Tibial nerve (tissue), 4 donors: ENCODE data around the gene CEBPG. TPM values are rescaled to one million over a fixed set of nuclear protein-coding genes. Genes with fewer than 3 reads are reported as not detected.
A peak's percentile ranks its signal among the peaks of the same experiment; 100 is the strongest.

Source experiments
- DNase-seq, 2 donors: peaks; one replicate each; pipeline ENCODE4 v3.0.0-alpha.2; 2019; ENCODE audit warnings: low spot score in 2 of 2
- H3K27ac ChIP-seq, 4 donors: fragments of 200-600 bp; sonication (generic) in 3 of 4; one replicate each; pipeline ENCODE4 v1.5.1; 2017 to 2019; ENCODE audit warnings: mild to moderate bottlenecking in 1 of 4
- H3K27me3 ChIP-seq, 2 donors: fragments of 200-600 bp; sonication (generic) in 1 of 2; one replicate each; pipeline versions ENCODE4 v1.5.1 to v1.6.0; 2017 to 2019
- H3K36me3 ChIP-seq, 3 donors: fragments of 200-600 bp; sonication (generic); one replicate each; pipeline ENCODE4 v1.5.1; 2018 to 2019
- H3K4me1 ChIP-seq, 4 donors: fragments of 200-600 bp; sonication (generic) in 3 of 4; one replicate each; pipeline ENCODE4 v1.5.1; 2017 to 2019
- H3K4me3 ChIP-seq, 4 donors: fragments of 200-600 bp; sonication (generic) in 3 of 4; one replicate each; pipeline ENCODE4 v1.5.1; 2017 to 2019; ENCODE audit warnings: mild to moderate bottlenecking in 1 of 4, moderate library complexity in 1 of 4
- H3K9me3 ChIP-seq, 4 donors: fragments of 200-600 bp; sonication (generic) in 3 of 4; one replicate each; pipeline ENCODE4 v1.5.1; 2017 to 2019
- EP300 ChIP-seq, 2 donors: sonication (generic); formaldehyde crosslinking; IDR thresholded peaks; one replicate each; pipeline ENCODE4 v1.6.1; 2017; ENCODE audit warnings: antibody characterized with exemption in 2 of 2, mild to moderate bottlenecking in 1 of 2
- POLR2A ChIP-seq, 2 donors: fragments of 450-650 bp; IDR thresholded peaks; one replicate each; pipeline ENCODE4 v1.6.1; 2017; ENCODE audit warnings: antibody characterized with exemption in 2 of 2, mild to moderate bottlenecking in 2 of 2, moderate library complexity in 2 of 2
- WGBS, 2 donors: methylation state at CpG; one replicate each; pipeline ENCODE4 v1.1.5; 2018; 5-methylcytosine and 5-hydroxymethylcytosine counted together
- total RNA-seq, 4 donors: library from RNA; depleted of rRNA; stranded (reverse); fragments of >200 nt; gene quantifications; one replicate each; pipeline ENCODE4 v1.1.0, GENCODE V29; 2016
- TF ChIP-seq, protein P1 (sequence below), 5 experiments: fragments of 200-600 bp in 3 of 5; fragments of 450-650 bp in 2 of 5; sonication (generic) in 3 of 5; IDR thresholded peaks; one replicate each; pipeline ENCODE4 v1.5.1; 2016 to 2019; ENCODE audit warnings: antibody characterized with exemption in 5 of 5, mild to moderate bottlenecking in 3 of 5, moderate library complexity in 2 of 5

CEBPG gene
- total RNA-seq, 4 donors from 2014 or later: 15.5 to 18.6 (median 16.7) TPM

DNA sequence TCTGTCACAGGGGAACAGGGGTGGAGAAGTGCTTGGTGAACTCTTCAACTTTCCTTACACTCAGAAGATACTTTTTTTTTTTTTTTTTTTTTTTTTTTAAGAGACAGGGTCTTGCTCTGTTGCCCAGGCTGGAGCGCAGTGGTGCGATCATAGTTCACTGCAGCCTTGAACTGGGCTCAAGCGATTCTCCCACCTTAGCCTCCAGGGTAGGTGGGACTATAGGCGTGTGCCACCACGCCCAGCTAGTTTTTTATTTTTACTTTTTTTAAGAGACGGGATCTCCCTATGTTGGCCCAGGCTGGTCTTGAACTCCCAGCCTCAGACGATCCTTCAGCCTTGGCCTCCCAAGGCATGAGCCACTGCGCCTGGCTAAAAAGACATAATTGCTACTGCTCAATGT lies 11.5 kb downstream of the CEBPG start:
- Histone ChIP-seq H3K4me3 (no peak overlapping the region), H3K36me3 (peaks cover 0 to 47% (median 0%) of the 10 kb centered on the region in 3 donors), H3K9me3 (no peaks in the 10 kb centered on the region), H3K4me1 (peaks cover 0 to 36% (median 22%) of the 10 kb centered on the region in 4 donors), H3K27ac (no peak overlapping the region), H3K27me3 (no peaks in the 10 kb centered on the region)
- 94 to 98% methylated on average over 8 of the region's 8 CpGs for WGBS, 2 donors
- TF ChIP-seq POLR2A (IDR thresholded peaks at IDR 0.05): no peak
- TF ChIP-seq, protein P1, sequence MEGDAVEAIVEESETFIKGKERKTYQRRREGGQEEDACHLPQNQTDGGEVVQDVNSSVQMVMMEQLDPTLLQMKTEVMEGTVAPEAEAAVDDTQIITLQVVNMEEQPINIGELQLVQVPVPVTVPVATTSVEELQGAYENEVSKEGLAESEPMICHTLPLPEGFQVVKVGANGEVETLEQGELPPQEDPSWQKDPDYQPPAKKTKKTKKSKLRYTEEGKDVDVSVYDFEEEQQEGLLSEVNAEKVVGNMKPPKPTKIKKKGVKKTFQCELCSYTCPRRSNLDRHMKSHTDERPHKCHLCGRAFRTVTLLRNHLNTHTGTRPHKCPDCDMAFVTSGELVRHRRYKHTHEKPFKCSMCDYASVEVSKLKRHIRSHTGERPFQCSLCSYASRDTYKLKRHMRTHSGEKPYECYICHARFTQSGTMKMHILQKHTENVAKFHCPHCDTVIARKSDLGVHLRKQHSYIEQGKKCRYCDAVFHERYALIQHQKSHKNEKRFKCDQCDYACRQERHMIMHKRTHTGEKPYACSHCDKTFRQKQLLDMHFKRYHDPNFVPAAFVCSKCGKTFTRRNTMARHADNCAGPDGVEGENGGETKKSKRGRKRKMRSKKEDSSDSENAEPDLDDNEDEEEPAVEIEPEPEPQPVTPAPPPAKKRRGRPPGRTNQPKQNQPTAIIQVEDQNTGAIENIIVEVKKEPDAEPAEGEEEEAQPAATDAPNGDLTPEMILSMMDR (IDR thresholded peaks at IDR 0.05): no peak
- no peak for TF ChIP-seq EP300 (IDR thresholded peaks at IDR 0.05)
- no peak for DNase-seq

DNA sequence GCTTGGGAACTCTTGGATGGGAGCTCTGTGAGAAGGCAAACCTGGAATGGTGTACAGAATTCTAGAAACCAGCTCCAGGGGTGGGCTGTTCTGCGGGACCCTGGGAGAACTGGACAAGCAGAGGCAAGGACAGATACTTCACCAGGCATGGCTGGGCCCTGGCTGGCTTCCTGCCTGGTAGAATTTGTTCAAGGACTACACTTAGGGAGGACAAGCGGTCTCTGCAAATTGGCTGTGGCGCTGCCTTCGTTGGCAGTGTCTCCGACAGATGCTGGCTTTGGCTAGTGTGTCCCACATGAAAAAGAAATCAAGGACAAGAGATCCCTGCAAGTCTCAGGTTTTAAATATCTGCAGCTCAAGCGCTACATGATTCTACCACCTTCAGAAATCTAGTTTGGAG lies 12.4 kb downstream of the CEBPG start:
- H3K27ac ChIP-seq: no peak overlapping the region
- peaks cover 0 to 45% (median 30%) of the 10 kb centered on the region in 4 donors for H3K4me1 ChIP-seq
- no peaks in the 10 kb centered on the region for H3K27me3 ChIP-seq
- 80 to 96% methylated on average over 6 of the region's 6 CpGs for WGBS, 2 donors
- no peak for DNase-seq
- TF ChIP-seq EP300 (IDR thresholded peaks at IDR 0.05) (no peak), POLR2A (IDR thresholded peaks at IDR 0.05) (no peak)
- TF ChIP-seq, protein P1 (IDR thresholded peaks at IDR 0.05): no peak
- peaks cover 0 to 44% (median 0%) of the 10 kb centered on the region in 3 donors for H3K36me3 ChIP-seq
- no peak overlapping the region for H3K4me3 ChIP-seq
- H3K9me3 ChIP-seq: no peaks in the 10 kb centered on the region

DNA sequence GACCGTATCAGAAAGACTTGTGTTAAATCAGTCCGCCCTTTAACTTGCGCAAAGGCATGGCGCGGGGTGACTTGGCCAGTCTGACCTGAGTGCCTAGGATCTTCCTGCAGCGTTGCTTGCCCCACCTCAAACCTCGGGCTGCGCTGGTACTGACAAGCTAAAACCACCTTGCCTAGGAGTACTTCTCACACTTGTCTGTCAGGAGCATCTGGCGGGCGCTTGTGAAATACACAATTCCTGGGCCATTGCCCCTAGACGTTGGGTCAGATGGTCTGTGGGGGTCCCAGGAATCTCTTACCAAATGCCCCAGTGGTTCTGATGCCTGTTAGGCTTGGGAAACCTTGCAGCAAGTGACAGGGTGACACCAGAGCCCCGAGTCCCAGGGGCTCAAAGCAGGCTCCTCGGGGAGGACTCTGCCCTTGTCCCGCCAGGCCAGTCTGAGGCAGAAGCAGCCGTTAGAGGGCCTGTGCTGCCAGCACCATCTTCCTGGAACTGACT lies 12.9 kb downstream of the CEBPG start:
- no peaks in the 10 kb centered on the region for H3K27me3 ChIP-seq
- peaks cover 0 to 40% (median 0%) of the 10 kb centered on the region in 3 donors for H3K36me3 ChIP-seq
- peaks cover 0 to 50% (median 35%) of the 10 kb centered on the region in 4 donors for H3K4me1 ChIP-seq
- H3K9me3 ChIP-seq: no peaks in the 10 kb centered on the region
- H3K27ac ChIP-seq: no peak overlapping the region
- TF ChIP-seq EP300 (IDR thresholded peaks at IDR 0.05) (no peak), POLR2A (IDR thresholded peaks at IDR 0.05) (no peak)
- TF ChIP-seq, protein P1 (IDR thresholded peaks at IDR 0.05): no peak
- 89 to 91% methylated on average over 15 of the region's 15 CpGs for WGBS, 2 donors
- H3K4me3 ChIP-seq: no peak overlapping the region
- DNase-seq: no peak

DNA sequence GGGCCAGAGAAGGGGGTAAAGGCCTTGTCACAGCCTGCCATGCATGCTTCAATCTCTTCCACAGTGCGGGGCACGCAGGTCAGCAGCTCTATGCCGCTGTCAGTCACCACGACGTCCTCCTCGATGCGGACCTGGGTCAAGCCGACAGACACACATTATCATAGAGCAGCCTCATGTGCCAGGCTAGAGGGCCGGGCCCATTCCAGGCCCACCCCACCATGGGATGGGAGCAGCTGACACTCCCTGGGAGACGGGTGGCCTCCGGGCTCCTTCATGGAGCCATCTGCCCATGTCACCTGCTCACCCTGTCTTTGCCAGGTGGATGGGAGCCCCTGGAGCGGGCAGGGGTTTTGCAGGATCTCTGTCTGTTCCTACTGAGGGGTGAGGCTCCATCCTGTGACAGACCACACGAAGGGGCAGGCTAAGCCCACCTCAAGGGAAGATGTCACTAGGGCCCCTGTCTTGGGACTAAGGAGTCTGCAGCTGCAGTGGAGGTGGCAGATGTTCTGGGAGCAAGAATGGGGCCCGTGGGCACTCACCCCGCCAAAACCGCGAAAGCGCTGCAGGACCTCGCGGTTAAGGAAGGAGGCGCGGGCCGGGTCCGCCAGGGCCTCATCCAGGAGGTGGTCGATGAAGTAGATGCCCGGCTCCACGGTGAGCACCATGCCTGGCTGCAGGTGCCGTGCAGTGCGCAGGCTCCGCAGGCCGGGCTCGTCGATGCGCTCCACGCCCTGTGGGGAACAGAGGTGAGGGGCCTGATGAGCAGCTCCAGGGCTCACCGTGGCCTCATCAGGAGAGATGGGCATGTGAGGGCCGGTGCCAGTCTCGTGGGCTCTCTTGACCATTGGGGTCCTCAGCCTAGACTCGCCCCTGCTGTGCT lies 14.1 kb downstream of the CEBPG start:
- no peaks in the 10 kb centered on the region for H3K9me3 ChIP-seq
- H3K27me3 ChIP-seq: no peaks in the 10 kb centered on the region
- DNase-seq: no peak
- WGBS, 2 donors: 93 to 97% methylated on average over 23 to 30 of the region's 39 CpGs
- no peak overlapping the region for H3K4me3 ChIP-seq
- H3K4me1 ChIP-seq: peaks cover 0 to 56% (median 46%) of the 10 kb centered on the region in 4 donors
- H3K27ac ChIP-seq: peak overlapping the region in 1 of 4 donors; percentile 88
- peaks cover 0 to 39% (median 0%) of the 10 kb centered on the region in 3 donors for H3K36me3 ChIP-seq
- TF ChIP-seq EP300 (IDR thresholded peaks at IDR 0.05) (no peak), POLR2A (IDR thresholded peaks at IDR 0.05) (no peak)
- TF ChIP-seq, protein P1 (IDR thresholded peaks at IDR 0.05): no peak

DNA sequence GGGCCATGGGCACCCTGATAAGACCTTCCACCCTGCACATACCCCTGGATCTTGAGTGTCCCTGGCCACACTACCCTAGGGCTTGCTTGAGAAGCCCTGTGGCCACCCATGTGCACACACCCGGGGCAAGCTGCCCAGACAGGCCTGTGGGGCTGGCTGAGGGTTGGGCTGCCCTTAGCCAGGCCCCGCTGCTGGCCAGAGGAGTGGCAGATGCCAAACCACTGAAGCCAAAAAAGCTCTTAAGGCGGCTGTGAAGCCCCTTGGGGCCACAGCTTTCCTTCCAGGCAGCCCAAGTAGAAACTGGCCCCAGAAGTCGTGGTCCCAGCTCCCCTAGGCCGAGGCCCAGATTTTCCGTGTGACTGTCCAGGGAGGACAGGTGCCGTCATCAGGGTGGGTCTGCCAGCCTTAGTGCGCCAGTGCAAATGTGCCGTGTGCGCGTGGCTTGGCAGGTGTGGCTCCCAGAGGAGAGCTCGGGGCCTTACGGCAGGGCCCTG lies 14.8 kb downstream of the CEBPG start:
- H3K9me3 ChIP-seq: no peaks in the 10 kb centered on the region
- no peak overlapping the region for H3K4me3 ChIP-seq
- TF ChIP-seq POLR2A (IDR thresholded peaks at IDR 0.05) (no peak), EP300 (IDR thresholded peaks at IDR 0.05) (no peak)
- TF ChIP-seq, protein P1 (IDR thresholded peaks at IDR 0.05): no peak
- no peaks in the 10 kb centered on the region for H3K27me3 ChIP-seq
- peaks cover 0 to 63% (median 53%) of the 10 kb centered on the region in 4 donors for H3K4me1 ChIP-seq
- no peak for DNase-seq
- peaks cover 0 to 39% (median 0%) of the 10 kb centered on the region in 3 donors for H3K36me3 ChIP-seq
- H3K27ac ChIP-seq: peak overlapping the region in 3 of 4 donors; percentile 73 to 89 (median 88)
- WGBS, 2 donors: 73% methylated on average over 10 to 12 of the region's 13 CpGs
